Measurements from ENCODE around the gene TST.
A peak's percentile ranks its signal among the peaks of the same experiment; 100 is the strongest.

The TST gene

DNA sequence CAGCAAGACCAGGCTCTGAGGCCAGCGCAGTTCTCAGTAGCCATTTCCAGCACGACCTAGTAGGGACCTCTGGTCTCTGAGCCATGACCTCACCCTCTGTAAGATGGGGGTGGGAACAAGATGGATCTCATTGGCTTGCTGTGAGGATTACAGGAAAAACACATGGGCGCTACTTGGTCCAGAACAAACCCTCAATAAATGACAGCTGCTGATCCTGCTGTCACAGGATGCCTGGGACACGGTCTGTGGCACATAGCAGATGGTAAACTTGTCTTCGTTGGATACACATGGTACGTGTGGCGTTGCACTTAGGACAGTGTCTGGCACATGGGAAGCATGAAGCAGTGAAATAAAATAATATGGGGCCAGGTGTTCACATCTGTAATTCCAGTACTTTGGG is 27.8 kb upstream of the TST start:
- H3K4me3 ChIP-seq (replicated peaks; ENCODE audit: low read depth, low read length): no peak overlapping the region
- TF ChIP-seq, protein P1, sequence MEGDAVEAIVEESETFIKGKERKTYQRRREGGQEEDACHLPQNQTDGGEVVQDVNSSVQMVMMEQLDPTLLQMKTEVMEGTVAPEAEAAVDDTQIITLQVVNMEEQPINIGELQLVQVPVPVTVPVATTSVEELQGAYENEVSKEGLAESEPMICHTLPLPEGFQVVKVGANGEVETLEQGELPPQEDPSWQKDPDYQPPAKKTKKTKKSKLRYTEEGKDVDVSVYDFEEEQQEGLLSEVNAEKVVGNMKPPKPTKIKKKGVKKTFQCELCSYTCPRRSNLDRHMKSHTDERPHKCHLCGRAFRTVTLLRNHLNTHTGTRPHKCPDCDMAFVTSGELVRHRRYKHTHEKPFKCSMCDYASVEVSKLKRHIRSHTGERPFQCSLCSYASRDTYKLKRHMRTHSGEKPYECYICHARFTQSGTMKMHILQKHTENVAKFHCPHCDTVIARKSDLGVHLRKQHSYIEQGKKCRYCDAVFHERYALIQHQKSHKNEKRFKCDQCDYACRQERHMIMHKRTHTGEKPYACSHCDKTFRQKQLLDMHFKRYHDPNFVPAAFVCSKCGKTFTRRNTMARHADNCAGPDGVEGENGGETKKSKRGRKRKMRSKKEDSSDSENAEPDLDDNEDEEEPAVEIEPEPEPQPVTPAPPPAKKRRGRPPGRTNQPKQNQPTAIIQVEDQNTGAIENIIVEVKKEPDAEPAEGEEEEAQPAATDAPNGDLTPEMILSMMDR (IDR thresholded peaks at IDR 0.05; ENCODE audit: low read depth, low read length, missing control alignments): no peak

GRCh38 chr22:37046589-37046988 is 27.3 kb upstream of the TST start:
- no peak overlapping the region for H3K4me3 ChIP-seq (replicated peaks; ENCODE audit: low read depth, low read length)
- TF ChIP-seq, protein P1 (IDR thresholded peaks at IDR 0.05; ENCODE audit: low read depth, low read length, missing control alignments): no peak
- no peak for DNase-seq (ENCODE audit: extremely low read depth, low read depth)

More for the DNA sequence above, 27.8 kb upstream of the TST start:
- no peak for DNase-seq (ENCODE audit: extremely low read depth, low read depth)

DNA sequence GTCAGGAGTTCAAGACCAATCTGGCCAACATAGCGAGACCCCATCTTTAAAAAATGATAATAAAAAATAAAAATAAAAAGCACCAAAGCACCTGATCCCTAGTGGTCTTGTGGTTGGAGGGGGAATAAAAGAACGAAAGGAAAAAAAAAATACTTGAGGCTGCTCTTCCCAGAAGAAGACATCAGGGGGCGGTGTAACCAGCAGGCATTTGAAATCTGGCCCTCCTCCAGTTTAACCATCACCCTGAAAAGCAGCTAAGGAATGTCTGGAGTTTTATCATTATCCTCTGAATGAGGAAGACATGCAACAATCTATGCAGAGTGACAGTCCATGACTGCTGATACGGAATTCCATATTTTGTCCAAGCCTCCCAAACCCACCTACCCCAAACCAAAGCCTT is 26.7 kb upstream of the TST start:
- H3K4me3 ChIP-seq (replicated peaks; ENCODE audit: low read depth, low read length): no peak overlapping the region
- TF ChIP-seq, protein P1 (IDR thresholded peaks at IDR 0.05; ENCODE audit: low read depth, low read length, missing control alignments): peak; percentile 65
- DNase-seq (ENCODE audit: extremely low read depth, low read depth): no peak

DNA sequence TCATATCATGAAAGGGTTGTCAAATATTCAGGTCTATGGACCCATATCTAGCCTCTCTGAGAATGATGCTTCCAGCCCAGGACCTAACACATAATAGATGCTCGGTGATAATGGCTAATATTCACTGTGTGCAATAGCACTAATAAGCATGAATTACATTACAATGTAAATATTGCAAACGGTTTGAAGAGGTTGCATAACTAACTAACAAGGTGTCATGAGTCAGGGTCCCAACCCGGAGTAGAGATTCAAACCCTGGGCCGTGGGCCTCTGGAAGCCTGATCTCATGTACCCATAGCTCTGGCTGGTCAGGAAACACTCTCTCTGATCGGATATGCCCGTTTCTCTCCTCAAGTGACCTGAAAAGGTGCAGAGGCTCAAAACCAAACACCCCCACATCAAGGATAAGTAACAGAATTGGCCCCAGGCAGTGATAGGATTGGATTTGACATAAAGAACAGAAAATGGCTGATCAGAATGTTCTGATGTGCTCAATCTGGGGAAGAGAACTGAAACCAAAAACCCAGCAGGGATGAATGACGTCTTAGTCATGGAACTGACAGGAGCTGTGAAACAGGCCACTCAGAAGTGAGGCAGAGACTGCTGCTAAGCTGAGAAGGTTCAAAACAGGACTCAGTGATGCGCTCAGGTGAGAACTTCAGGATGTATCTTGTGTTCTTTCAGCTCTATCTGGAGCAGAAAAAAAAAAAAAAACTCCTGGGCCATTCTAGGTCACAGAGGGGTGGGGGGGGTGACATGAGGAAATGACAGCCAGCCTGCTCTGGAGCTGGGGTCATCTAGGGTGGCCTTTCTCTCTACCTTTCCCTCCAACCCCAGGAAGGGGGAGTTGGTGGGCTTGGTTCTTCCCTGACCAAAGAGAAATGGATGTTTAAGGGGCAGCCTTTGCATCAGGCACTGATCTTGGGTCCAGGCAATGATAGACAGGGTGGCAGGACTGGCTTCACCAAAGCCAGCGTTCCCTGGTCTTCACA is 25.7 kb upstream of the TST start:
- DNase-seq (ENCODE audit: extremely low read depth, low read depth): no peak
- no peak overlapping the region for H3K4me3 ChIP-seq (replicated peaks; ENCODE audit: low read depth, low read length)
- TF ChIP-seq, protein P1 (IDR thresholded peaks at IDR 0.05; ENCODE audit: low read depth, low read length, missing control alignments): no peak

GRCh38 chr22:37043828-37044538 is 24.7 kb upstream of the TST start:
- peak; percentile 11 for DNase-seq (ENCODE audit: extremely low read depth, low read depth)
- TF ChIP-seq, protein P1 (IDR thresholded peaks at IDR 0.05; ENCODE audit: low read depth, low read length, missing control alignments): peak; percentile 72
- no peak overlapping the region for H3K4me3 ChIP-seq (replicated peaks; ENCODE audit: low read depth, low read length)

- no peak for DNase-seq (ENCODE audit: extremely low read depth, low read depth)
- TF ChIP-seq, protein P1 (IDR thresholded peaks at IDR 0.05; ENCODE audit: low read depth, low read length, missing control alignments): no peak
- no peak overlapping the region for H3K4me3 ChIP-seq (replicated peaks; ENCODE audit: low read depth, low read length)
These were observed 24.1 kb upstream of the TST start for GRCh38 chr22:37043209-37043827.

All from HFF-Myc (cell line).